GM13977 (cell line): ENCODE results near the gene MSMB.
"Not testable (repeated sequence)": the region's sequence is repeated elsewhere in the genome, so short reads cannot be mapped to it uniquely, and the experiment has no call there.

Source experiments
- DNase-seq: peaks from one replicate; pipeline ENCODE4 v3.0.0; 2012; ENCODE audit warnings: low spot score
- CTCF ChIP-seq: IDR thresholded peaks from 2 replicates; pipeline ENCODE4 v1.5.1; 2012; ENCODE audit warnings: mild to moderate bottlenecking, control low read depth; ENCODE audit not compliant: insufficient read depth; ENCODE audit errors: extremely low read depth, missing control alignments
- in situ Hi-C: fragments of 300-500 bp; cut with MboI; formaldehyde crosslinking; loops from one replicate; pipeline ENCODE4 v1.12.0; 2022; ENCODE audit warnings: low sequenced_read_pairs, low pct_unique_long_range_greater_than_20kb, mixed read lengths, inconsistent platforms; ENCODE audit not compliant: unreplicated experiment

MSMB gene

DNA sequence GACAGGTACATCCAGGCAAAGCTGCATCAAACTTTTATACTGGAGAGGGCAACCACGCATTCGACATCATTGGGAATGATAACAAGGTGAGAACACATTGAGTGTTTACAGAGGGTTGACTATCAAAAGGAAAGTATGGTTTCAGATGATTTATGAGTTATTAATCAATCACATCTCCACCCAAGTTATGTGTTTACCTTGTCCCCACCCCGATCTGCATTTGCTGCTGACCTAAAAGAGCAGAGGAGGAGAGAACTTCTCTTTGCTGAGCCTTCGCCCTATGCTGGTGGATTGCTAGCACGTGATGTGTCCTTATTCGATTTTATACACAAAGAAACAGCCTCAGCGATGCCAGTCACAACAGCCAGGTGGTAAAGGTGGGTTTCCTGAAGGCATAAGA is at the start of gene MSMB:
MSMB (minus strand) TSS at position 9 of the 400 bp plus-strand sequence. CDS start 32 bp downstream, outside the sequence.
- no peak for DNase-seq
- no peak for TF ChIP-seq CTCF
- in situ Hi-C loops = no loop called here

DNA sequence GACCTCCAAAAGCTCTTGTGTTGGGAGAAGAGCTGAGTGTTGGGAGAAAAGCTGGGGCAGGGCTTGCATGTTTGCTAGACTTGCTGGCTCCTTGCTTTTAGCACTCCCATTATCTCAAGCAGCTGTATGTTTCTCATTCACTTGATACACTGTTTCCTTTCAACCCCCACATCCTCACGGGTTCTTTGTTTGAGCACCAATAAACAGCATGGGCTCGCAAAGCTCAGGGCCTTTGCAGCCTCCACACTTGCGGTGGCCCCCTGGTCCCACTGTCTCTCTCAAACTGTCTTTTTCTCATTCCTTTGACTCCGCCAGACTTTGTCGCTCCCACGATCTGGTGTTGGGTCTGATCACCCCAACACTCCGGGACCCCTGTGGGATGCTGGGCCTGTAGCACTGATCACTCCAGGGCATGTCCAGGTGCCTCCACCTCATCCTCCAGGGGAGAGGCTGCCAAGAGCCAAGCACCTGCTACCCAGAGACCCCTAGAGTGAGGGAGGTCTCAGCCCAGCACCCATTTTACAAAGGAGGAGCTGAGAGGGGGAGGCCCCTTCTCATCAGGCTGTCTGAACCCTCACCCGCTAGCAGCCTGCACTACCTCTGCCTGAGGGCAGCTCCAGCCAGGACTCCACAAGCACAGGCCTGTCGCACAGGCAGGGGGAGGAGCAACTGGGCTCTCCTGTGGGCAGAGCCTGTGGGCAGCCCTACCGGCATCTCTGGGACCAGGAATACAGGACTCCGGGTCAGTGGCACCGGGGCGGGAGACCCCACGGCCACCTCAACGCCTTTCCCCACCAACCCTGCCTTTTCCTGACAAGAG is 49.1 kb upstream of the MSMB start:
- in situ Hi-C loops = no loop called here
- DNase-seq = no peak

DNA sequence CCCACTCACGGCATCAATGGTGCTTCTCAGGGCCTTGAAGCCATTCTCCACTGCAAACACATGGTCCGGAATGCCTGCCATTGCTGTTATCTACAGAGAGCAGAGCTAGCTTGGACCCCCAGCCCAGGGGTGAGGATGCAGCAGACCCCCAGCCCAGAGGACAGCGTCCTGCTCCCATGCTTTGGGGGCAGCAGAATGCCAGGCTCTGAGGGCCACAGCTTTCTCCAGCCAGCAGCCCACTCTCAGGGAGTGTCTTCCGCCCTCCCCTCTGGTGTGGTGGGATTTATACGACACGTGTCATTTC is 48.1 kb upstream of the MSMB start:
- in situ Hi-C loops = no loop called here
- DNase-seq = no peak
- no peak for TF ChIP-seq CTCF

More for the DNA sequence above, 49.1 kb upstream of the MSMB start:
- TF ChIP-seq CTCF = no peak

GRCh38 chr10:46093316-46094196 is 47.5 kb upstream of the MSMB start:
- DNase-seq, in situ Hi-C loops: not testable (repeated sequence)

- no peak for DNase-seq
- TF ChIP-seq CTCF = no peak
- in situ Hi-C loops = no loop called here
Observed at GRCh38 chr10:46092524-46093081, 46.5 kb upstream of the MSMB start.

GRCh38 chr10:46091828-46092523 is 45.9 kb upstream of the MSMB start:
- in situ Hi-C loops = no loop called here
- TF ChIP-seq CTCF = no peak
- no peak for DNase-seq
